GM12878 (cell line): ENCODE results near the gene ARL10. TPM values are rescaled to one million over a fixed set of nuclear protein-coding genes. Genes with fewer than 3 reads are reported as not detected.
A peak's percentile ranks its signal among the peaks of the same experiment; 100 is the strongest.

Experiments used
- ASH2L ChIP-seq: fragments of 300-600, 200-600 bp; sonication (generic); IDR thresholded peaks from 2 replicates; pipeline ENCODE4 v1.6.1; 2017; ENCODE audit warnings: low read depth, mild to moderate bottlenecking, borderline replicate concordance
- ATF2 ChIP-seq: IDR thresholded peaks from 2 replicates; pipeline ENCODE4 v1.6.1; 2012; ENCODE audit warnings: low read length, inconsistent platforms
- BACH1 ChIP-seq: fragments of 450-650 bp; IDR thresholded peaks from 2 replicates; pipeline ENCODE4 v1.6.1; 2017; ENCODE audit warnings: mild to moderate bottlenecking, borderline replicate concordance
- EED ChIP-seq: sonication (generic); IDR thresholded peaks from 2 replicates; pipeline ENCODE4 v1.6.1; 2016; ENCODE audit warnings: antibody characterized with exemption, low read depth
- ELK1 ChIP-seq: IDR thresholded peaks from 2 replicates; pipeline ENCODE4 v1.6.1; 2012; ENCODE audit warnings: low read depth, low read length, improper control_type of control experiment
- GATAD2B ChIP-seq: fragments of 450-650 bp; conservative IDR thresholded peaks from 2 replicates; pipeline ENCODE4 v1.6.1; 2017; ENCODE audit warnings: low read depth, mild to moderate bottlenecking, moderate library complexity
- HDAC6 ChIP-seq: fragments of 200-600 bp; sonication (generic); IDR thresholded peaks from one replicate; pipeline ENCODE4 v1.8.0; 2017; ENCODE audit warnings: antibody characterized with exemption; ENCODE audit not compliant: unreplicated experiment
- HDGF ChIP-seq: fragments of 450-650 bp; IDR thresholded peaks from 2 replicates; pipeline ENCODE4 v1.6.1; 2016; ENCODE audit warnings: antibody characterized with exemption
- IKZF1 ChIP-seq: fragments of 450-650 bp; conservative IDR thresholded peaks from 2 replicates; pipeline ENCODE4 v1.6.1; 2017; ENCODE audit warnings: antibody characterized with exemption, mild to moderate bottlenecking
- MAX ChIP-seq: IDR thresholded peaks from 2 replicates; pipeline ENCODE4 v1.6.1; 2012; ENCODE audit warnings: low read depth, low read length, improper control_type of control experiment
- MLLT1 ChIP-seq: fragments of 450-650 bp; IDR thresholded peaks from 2 replicates; pipeline ENCODE4 v1.6.1; 2016; ENCODE audit warnings: mild to moderate bottlenecking
- MYB ChIP-seq: fragments of 150-350 bp; IDR thresholded peaks from 2 replicates; pipeline ENCODE4 v1.6.1; 2014; ENCODE audit warnings: mild to moderate bottlenecking, low read depth, low read length, borderline replicate concordance
- NR2C2 ChIP-seq: IDR thresholded peaks from 2 replicates; pipeline ENCODE4 v1.6.1; 2011; ENCODE audit warnings: borderline replicate concordance, low read depth; ENCODE audit not compliant: control insufficient read depth, insufficient read length
- NR2F1 ChIP-seq: fragments of 450-650 bp; conservative IDR thresholded peaks from 2 replicates; pipeline ENCODE4 v1.6.1; 2017; ENCODE audit warnings: mild to moderate bottlenecking
- POLR2AphosphoS2 ChIP-seq: IDR thresholded peaks from 2 replicates; pipeline ENCODE4 v1.6.1; 2011; ENCODE audit warnings: low read depth, mild to moderate bottlenecking, low read length, improper control_type of control experiment, moderate library complexity
- PRDM15 ChIP-seq: fragments of 450-650 bp; formaldehyde crosslinking; IDR thresholded peaks from 2 replicates; pipeline ENCODE4 v1.4.0; 2020; ENCODE audit warnings: mild to moderate bottlenecking, moderate library complexity
- RELA ChIP-seq: fragments of 450-650 bp; IDR thresholded peaks from 2 replicates; pipeline ENCODE4 v1.8.0; 2014; ENCODE audit warnings: borderline replicate concordance; ENCODE audit not compliant: partially characterized antibody
- SMC3 ChIP-seq: IDR thresholded peaks from 2 replicates; pipeline ENCODE4 v1.6.1; 2011; ENCODE audit warnings: low read length, improper control_type of control experiment, borderline replicate concordance
- STAT1 ChIP-seq: fragments of 450-650 bp; conservative IDR thresholded peaks from 2 replicates; pipeline ENCODE4 v1.6.1; 2014; ENCODE audit warnings: antibody characterized with exemption, mild to moderate bottlenecking
- STAT3 ChIP-seq: IDR thresholded peaks from 2 replicates; pipeline ENCODE4 v1.6.1; 2011; ENCODE audit warnings: low read depth, low read length, improper control_type of control experiment
- YY1 ChIP-seq: IDR thresholded peaks from 2 replicates; pipeline ENCODE4 v1.6.1; 2011; ENCODE audit warnings: low read depth, mild to moderate bottlenecking, low read length
- ZNF384 ChIP-seq: IDR thresholded peaks from 2 replicates; pipeline ENCODE4 v1.6.1; 2012; ENCODE audit warnings: low read depth, mild to moderate bottlenecking, low read length, improper control_type of control experiment, borderline replicate concordance
- polyA plus RNA-seq, 11 experiments: library from polyadenylated mRNA; depleted of rRNA in 4 of 11; unstranded in 6 of 11; stranded (reverse) in 5 of 11; fragments of >200 nt; fragmentation: Nextera tagmentation in 4 of 11; fragmentation: Illumina TruSeq in 1 of 11; extraction: Ambion mirVana in 4 of 11; extraction: Trizol in 1 of 11; gene quantifications; 1 replicate in 1 of 11; 2 replicates in 10 of 11; pipeline versions ENCODE4 v1.2.1 to v1.2.3, GENCODE V29; 2011 to 2016; ENCODE audit warnings: inconsistent platforms in 2 of 11, missing spikeins in 2 of 11, low read depth in 1 of 11
- total RNA-seq, 4 experiments: library from RNA; depleted of rRNA in 3 of 4; stranded (reverse); fragments of >200 nt in 3 of 4; fragmentation: Illumina TruSeq in 1 of 4; extraction: Trizol in 1 of 4; gene quantifications; 2 replicates each; pipeline versions ENCODE4 v1.2.1 to v1.2.3, GENCODE V29; 2013 to 2021

The ARL10 gene
- total and polyA plus RNA-seq, 10 of the 15 experiments (the other 5 are each of a cell fraction or from before 2014, with no cell fraction given) = 0.44 to 6.4 (median 2.4) TPM

- TF ChIP-seq HDGF = 0 out of 2 replicates have a peak, but pooled peaks have one; percentile 13
- no peak for TF ChIP-seq GATAD2B
- no peak for TF ChIP-seq ELK1
- TF ChIP-seq POLR2AphosphoS2 = no peak
- TF ChIP-seq MLLT1 = no peak
- peak; percentile 86 for TF ChIP-seq RELA
- no peak; the same call in 1 of the 2 replicates for TF ChIP-seq IKZF1
- TF ChIP-seq STAT1 = no peak
- TF ChIP-seq PRDM15 = no peak
- TF ChIP-seq MYB = no peak
- no peak for TF ChIP-seq STAT3
- no peak for TF ChIP-seq ASH2L
- no peak for TF ChIP-seq YY1
- TF ChIP-seq MAX = no peak
- TF ChIP-seq EED = peak; percentile 55
- TF ChIP-seq HDAC6 = no peak
- TF ChIP-seq NR2F1 = no peak
- TF ChIP-seq BACH1 = no peak
- peak; percentile 89 for TF ChIP-seq ZNF384
- no peak for TF ChIP-seq SMC3
- no peak for TF ChIP-seq NR2C2
- no peak for TF ChIP-seq ATF2
Measured at GRCh38 chr5:176352116-176352878, 13.0 kb upstream of the ARL10 start (continued).
